GM03348 (cell line): ENCODE measurements around the gene ERN2.
"Not testable (repeated sequence)": the region's sequence is repeated elsewhere in the genome, so short reads cannot be mapped to it uniquely, and the experiment has no call there.

Source experiments
- DNase-seq: peaks from one replicate; pipeline ENCODE4 v3.0.0; 2012; ENCODE audit warnings: low spot score

The ERN2 gene

GRCh38 chr16:23722613-23723240, 9.7 kb upstream of the ERN2 start:
- not testable (repeated sequence) for DNase-seq

GRCh38 chr16:23716484-23716883, 3.5 kb upstream of the ERN2 start:
- DNase-seq = no peak

GRCh38 chr16:23711785-23712184, 1.2 kb downstream of the ERN2 start:
- no peak for DNase-seq

GRCh38 chr16:23710504-23710903, 2.5 kb downstream of the ERN2 start:
- DNase-seq = no peak

- no peak for DNase-seq
These were observed 3.0 kb downstream of the ERN2 start for GRCh38 chr16:23710008-23710407.

- DNase-seq = no peak
These were observed 3.5 kb downstream of the ERN2 start for GRCh38 chr16:23709536-23709935.

- no peak for DNase-seq
These were observed 6.6 kb downstream of the ERN2 start for GRCh38 chr16:23706439-23706838.

- no peak for DNase-seq
These were observed 7.5 kb downstream of the ERN2 start for GRCh38 chr16:23705517-23705902.

- no peak for DNase-seq
These were observed 8.1 kb downstream of the ERN2 start for GRCh38 chr16:23704772-23705516.

GRCh38 chr16:23702951-23703350, 10.1 kb downstream of the ERN2 start:
- no peak for DNase-seq

GRCh38 chr16:23701045-23701444, 12.0 kb downstream of the ERN2 start:
- DNase-seq = no peak

- DNase-seq = no peak
These were observed 12.5 kb downstream of the ERN2 start for GRCh38 chr16:23700509-23700908.

- DNase-seq = no peak
These were observed 12.9 kb downstream of the ERN2 start for GRCh38 chr16:23700093-23700492.

- no peak for DNase-seq
These were observed 13.9 kb downstream of the ERN2 start for GRCh38 chr16:23699100-23699499.

GRCh38 chr16:23695756-23696155, 17.3 kb downstream of the ERN2 start:
- no peak for DNase-seq

GRCh38 chr16:23694644-23695373, 18.2 kb downstream of the ERN2 start:
- peak; percentile 51 for DNase-seq

- no peak for DNase-seq
These were observed 18.8 kb downstream of the ERN2 start for GRCh38 chr16:23694265-23694643.

- DNase-seq = no peak
These were observed 20.7 kb downstream of the ERN2 start for GRCh38 chr16:23692190-23692837.

- DNase-seq = peak; percentile 24
These were observed 21.4 kb downstream of the ERN2 start for GRCh38 chr16:23691483-23692189.

- DNase-seq = no peak
These were observed 22.1 kb downstream of the ERN2 start for GRCh38 chr16:23690771-23691482.

GRCh38 chr16:23689442-23690187, 23.4 kb downstream of the ERN2 start:
- DNase-seq = no peak
